Stimulated activated CD4-positive, alpha-beta T cell treated with anti-CD3 and anti-CD28 coated beads, TNF-alpha, amount 100 ng/mL, for 1 hour (primary cell): Measurements from ENCODE around the gene SS18L1.
A peak's percentile ranks its signal among the peaks of the same experiment; 100 is the strongest.
"Not testable (repeated sequence)": the region's sequence is repeated elsewhere in the genome, so short reads cannot be mapped to it uniquely, and the experiment has no call there.

Experiments
- DNase-seq, 3 donors: peaks; one replicate each; pipeline ENCODE4 v3.0.0-alpha.2; 2020; ENCODE audit warnings: low read depth in 3 of 3, low spot score in 1 of 3

SS18L1 gene

GRCh38 chr20:62143081-62143956 is at the start of gene SS18L1, which contains the start of gene PSMA7:
Gene SS18L1, plus strand, starts transcription at chr20:62143769. Its CDS starts 52 bp downstream, at chr20:62143821.
Gene PSMA7, minus strand, starts transcription at chr20:62143394. Its CDS starts 91 bp downstream, at chr20:62143303.
- DNase-seq: peak; percentile 59 to 78 (median 71)

GRCh38 chr20:62096421-62097380 is 46.9 kb upstream of the SS18L1 start:
- DNase-seq: no peak

GRCh38 chr20:62097881-62098407 is 45.6 kb upstream of the SS18L1 start:
- no peak for DNase-seq

- no peak for DNase-seq
These were observed 42.5 kb upstream of the SS18L1 start for GRCh38 chr20:62101078-62101477.

GRCh38 chr20:62103508-62104233 is 39.9 kb upstream of the SS18L1 start:
- DNase-seq: no peak

- DNase-seq: no peak
These were observed 39.3 kb upstream of the SS18L1 start for GRCh38 chr20:62104234-62104789.

GRCh38 chr20:62104791-62105345 is 38.7 kb upstream of the SS18L1 start:
- no peak for DNase-seq

- no peak for DNase-seq
These were observed 38.0 kb upstream of the SS18L1 start for GRCh38 chr20:62105592-62105991.

- DNase-seq: no peak
These were observed 32.4 kb upstream of the SS18L1 start for GRCh38 chr20:62111148-62111547.

GRCh38 chr20:62112368-62112767 is 31.2 kb upstream of the SS18L1 start:
- no peak for DNase-seq

- DNase-seq: no peak
These were observed 28.7 kb upstream of the SS18L1 start for GRCh38 chr20:62114894-62115293.

- not testable (repeated sequence) for DNase-seq
These were observed 27.7 kb upstream of the SS18L1 start for GRCh38 chr20:62115800-62116407.

GRCh38 chr20:62116558-62117361 is 26.8 kb upstream of the SS18L1 start:
- DNase-seq: no peak

- no peak for DNase-seq
These were observed 26.3 kb upstream of the SS18L1 start for GRCh38 chr20:62117362-62117646.

GRCh38 chr20:62117658-62118057 is 25.9 kb upstream of the SS18L1 start:
- peak in 2 of 3 donors; percentile 42 to 44 for DNase-seq

- DNase-seq: no peak
These were observed 25.2 kb upstream of the SS18L1 start for GRCh38 chr20:62118113-62119043.

- DNase-seq: no peak
These were observed 24.5 kb upstream of the SS18L1 start for GRCh38 chr20:62119115-62119514.
